SU-DHL-6 (cell line): ENCODE measurements around the gene GREM1.

Experiments
- H2AFZ ChIP-seq: fragments of 200-600 bp; sonication (generic); 2 replicates; pipeline ENCODE4 v1.6.1; 2014; ENCODE audit warnings: low read depth, mild to moderate bottlenecking, moderate library complexity, mixed read lengths, antibody characterized with exemption, low read length; ENCODE audit not compliant: severe bottlenecking
- H3F3A ChIP-seq: fragments of 200-600 bp; shearing (Covaris generic); 2 replicates; pipeline ENCODE4 v1.6.0; 2016; ENCODE audit warnings: antibody characterized with exemption, mild to moderate bottlenecking; ENCODE audit not compliant: insufficient read depth
- H3K27ac ChIP-seq: fragments of 200-600 bp; sonication (generic); 2 replicates; pipeline ENCODE4 v1.5.1; 2016; ENCODE audit warnings: low read depth, mild to moderate bottlenecking, low read length, moderate library complexity, mixed read lengths
- H3K27me3 ChIP-seq: fragments of 200-600 bp; sonication (generic), shearing (Covaris generic); 2 replicates; pipeline ENCODE4 v1.6.0; 2014; ENCODE audit warnings: mild to moderate bottlenecking, low read length
- H3K36me3 ChIP-seq: fragments of 200-600 bp; sonication (generic); 2 replicates; pipeline ENCODE4 v1.6.1; 2014; ENCODE audit warnings: mild to moderate bottlenecking, low read length, mixed read lengths
- H3K4me2 ChIP-seq: fragments of 300-600, 200-600 bp; shearing (Covaris generic), sonication (generic); 2 replicates; pipeline ENCODE4 v1.6.0; 2014; ENCODE audit warnings: low read length, low read depth, mild to moderate bottlenecking; ENCODE audit not compliant: poor library complexity, severe bottlenecking
- H3K4me3 ChIP-seq: fragments of 200-600 bp; sonication (generic); 2 replicates; pipeline ENCODE4 v1.5.1; 2014; ENCODE audit warnings: antibody characterized with exemption, low read length, mild to moderate bottlenecking, mixed read lengths; ENCODE audit not compliant: insufficient read depth, poor library complexity, severe bottlenecking
- H3K79me2 ChIP-seq: fragments of 200-600 bp; sonication (generic); 2 replicates; pipeline ENCODE4 v1.6.1; 2014; ENCODE audit warnings: mild to moderate bottlenecking, low read length, moderate library complexity; ENCODE audit not compliant: insufficient read depth
- H3K9ac ChIP-seq: fragments of 200-600 bp; sonication (generic); 2 replicates; pipeline ENCODE4 v1.7.0; 2014; ENCODE audit warnings: mild to moderate bottlenecking, low read length
- H3K9me2 ChIP-seq: fragments of 200-600 bp; sonication (generic); replicated peaks from 2 replicates; pipeline ENCODE4 v1.6.1; 2014; ENCODE audit warnings: low read length; ENCODE audit not compliant: insufficient read depth
- H3K9me3 ChIP-seq: fragments of 200-600 bp; sonication (generic); 2 replicates; pipeline ENCODE4 v1.6.1; 2014; ENCODE audit warnings: low read length, mixed read lengths; ENCODE audit not compliant: insufficient read depth
- H4K20me1 ChIP-seq: fragments of 200-600 bp; sonication (generic); 2 replicates; pipeline ENCODE4 v1.6.1; 2014; ENCODE audit warnings: low read depth, mild to moderate bottlenecking, antibody characterized with exemption, low read length, moderate library complexity, mixed read lengths
- EZH2phosphoT487 ChIP-seq: fragments of 200-600 bp; sonication (generic), shearing (Covaris generic); conservative IDR thresholded peaks from 2 replicates; pipeline ENCODE4 v1.6.1; 2018; ENCODE audit warnings: mild to moderate bottlenecking, antibody characterized with exemption, low read length, moderate library complexity, mixed read lengths
- TF ChIP-seq, protein P1 (sequence below): fragments of 200-600 bp; sonication (generic); IDR thresholded peaks from one replicate; pipeline ENCODE4 v1.5.1; 2017; ENCODE audit warnings: antibody characterized with exemption, mild to moderate bottlenecking, low read length, moderate library complexity; ENCODE audit not compliant: insufficient read depth, poor library complexity, severe bottlenecking

GREM1 gene

GRCh38 chr15:32675466-32675865, 42.3 kb upstream of the GREM1 start:
- Histone ChIP-seq H3K9ac (no peak overlapping the region), H3K9me2 (no peaks in the 10 kb centered on the region), H3K79me2 (no peaks in the 10 kb centered on the region), H3K36me3 (no peaks in the 10 kb centered on the region), H3K4me3 (no peak overlapping the region), H3K9me3 (no peaks in the 10 kb centered on the region), H3K27ac (no peak overlapping the region), H2AFZ (no peak overlapping the region), H3K4me2 (no peak overlapping the region), H3K27me3 (no peaks in the 10 kb centered on the region), H3F3A (no peaks in the 10 kb centered on the region), H4K20me1 (no peaks in the 10 kb centered on the region)
- TF ChIP-seq, protein P1, sequence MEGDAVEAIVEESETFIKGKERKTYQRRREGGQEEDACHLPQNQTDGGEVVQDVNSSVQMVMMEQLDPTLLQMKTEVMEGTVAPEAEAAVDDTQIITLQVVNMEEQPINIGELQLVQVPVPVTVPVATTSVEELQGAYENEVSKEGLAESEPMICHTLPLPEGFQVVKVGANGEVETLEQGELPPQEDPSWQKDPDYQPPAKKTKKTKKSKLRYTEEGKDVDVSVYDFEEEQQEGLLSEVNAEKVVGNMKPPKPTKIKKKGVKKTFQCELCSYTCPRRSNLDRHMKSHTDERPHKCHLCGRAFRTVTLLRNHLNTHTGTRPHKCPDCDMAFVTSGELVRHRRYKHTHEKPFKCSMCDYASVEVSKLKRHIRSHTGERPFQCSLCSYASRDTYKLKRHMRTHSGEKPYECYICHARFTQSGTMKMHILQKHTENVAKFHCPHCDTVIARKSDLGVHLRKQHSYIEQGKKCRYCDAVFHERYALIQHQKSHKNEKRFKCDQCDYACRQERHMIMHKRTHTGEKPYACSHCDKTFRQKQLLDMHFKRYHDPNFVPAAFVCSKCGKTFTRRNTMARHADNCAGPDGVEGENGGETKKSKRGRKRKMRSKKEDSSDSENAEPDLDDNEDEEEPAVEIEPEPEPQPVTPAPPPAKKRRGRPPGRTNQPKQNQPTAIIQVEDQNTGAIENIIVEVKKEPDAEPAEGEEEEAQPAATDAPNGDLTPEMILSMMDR = no peak
- no peak for TF ChIP-seq EZH2phosphoT487

- Histone ChIP-seq H3F3A (no peaks in the 10 kb centered on the region), H3K4me3 (no peak overlapping the region), H3K27me3 (no peaks in the 10 kb centered on the region), H2AFZ (no peak overlapping the region), H3K9ac (no peak overlapping the region), H3K9me2 (no peaks in the 10 kb centered on the region), H3K79me2 (no peaks in the 10 kb centered on the region), H3K4me2 (no peak overlapping the region), H3K36me3 (no peaks in the 10 kb centered on the region), H3K27ac (no peak overlapping the region), H3K9me3 (no peaks in the 10 kb centered on the region), H4K20me1 (no peaks in the 10 kb centered on the region)
- no peak for TF ChIP-seq EZH2phosphoT487
Observed at GRCh38 chr15:32676169-32676568, 41.6 kb upstream of the GREM1 start.

- Histone ChIP-seq H3K9me3 (no peaks in the 10 kb centered on the region), H4K20me1 (no peaks in the 10 kb centered on the region), H3K4me2 (no peak overlapping the region), H3K27ac (no peak overlapping the region), H2AFZ (no peak overlapping the region), H3K9ac (no peak overlapping the region), H3K27me3 (no peaks in the 10 kb centered on the region), H3K79me2 (no peaks in the 10 kb centered on the region), H3K4me3 (no peak overlapping the region), H3K36me3 (no peaks in the 10 kb centered on the region), H3F3A (no peaks in the 10 kb centered on the region), H3K9me2 (no peaks in the 10 kb centered on the region)
- no peak for TF ChIP-seq EZH2phosphoT487
- TF ChIP-seq, protein P1 = no peak
Observed at GRCh38 chr15:32677238-32677750, 40.5 kb upstream of the GREM1 start.

DNA sequence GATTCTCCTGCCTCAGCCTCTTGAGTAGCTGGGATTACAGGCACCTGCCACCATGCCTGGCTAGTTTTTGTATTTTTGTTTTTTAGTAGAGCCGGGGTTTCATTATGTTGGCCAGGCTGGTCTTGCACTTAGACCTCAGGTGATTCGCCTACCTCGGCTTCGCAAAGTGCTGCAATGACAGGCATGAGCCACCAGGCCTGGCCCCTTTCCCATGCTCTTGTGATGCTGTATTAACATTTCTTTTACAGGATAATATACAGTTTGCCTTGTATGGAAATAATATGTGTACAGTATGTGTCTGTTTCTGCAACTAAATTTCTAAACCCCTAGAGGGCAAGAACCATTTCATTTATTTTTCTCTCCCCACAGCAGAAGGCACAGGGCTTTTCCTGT, 38.5 kb upstream of the GREM1 start:
- Histone ChIP-seq H3K36me3 (no peaks in the 10 kb centered on the region), H3K79me2 (no peaks in the 10 kb centered on the region), H3F3A (no peaks in the 10 kb centered on the region), H2AFZ (no peak overlapping the region), H3K9ac (no peak overlapping the region), H3K27ac (no peak overlapping the region), H3K4me2 (no peak overlapping the region), H3K9me2 (no peaks in the 10 kb centered on the region), H4K20me1 (no peaks in the 10 kb centered on the region), H3K4me3 (no peak overlapping the region), H3K9me3 (no peaks in the 10 kb centered on the region), H3K27me3 (no peaks in the 10 kb centered on the region)
- TF ChIP-seq EZH2phosphoT487 = no peak
- TF ChIP-seq, protein P1 = no peak
